Epidermal melanocyte (primary cell): ENCODE results near the gene GPC4.
"Not testable (repeated sequence)": the region's sequence is repeated elsewhere in the genome, so short reads cannot be mapped to it uniquely, and the experiment has no call there.

Experiments
- DNase-seq: peaks from one replicate; pipeline ENCODE4 v3.0.0; 2011; ENCODE audit warnings: low spot score; ENCODE audit not compliant: insufficient read length

GPC4 gene

DNA sequence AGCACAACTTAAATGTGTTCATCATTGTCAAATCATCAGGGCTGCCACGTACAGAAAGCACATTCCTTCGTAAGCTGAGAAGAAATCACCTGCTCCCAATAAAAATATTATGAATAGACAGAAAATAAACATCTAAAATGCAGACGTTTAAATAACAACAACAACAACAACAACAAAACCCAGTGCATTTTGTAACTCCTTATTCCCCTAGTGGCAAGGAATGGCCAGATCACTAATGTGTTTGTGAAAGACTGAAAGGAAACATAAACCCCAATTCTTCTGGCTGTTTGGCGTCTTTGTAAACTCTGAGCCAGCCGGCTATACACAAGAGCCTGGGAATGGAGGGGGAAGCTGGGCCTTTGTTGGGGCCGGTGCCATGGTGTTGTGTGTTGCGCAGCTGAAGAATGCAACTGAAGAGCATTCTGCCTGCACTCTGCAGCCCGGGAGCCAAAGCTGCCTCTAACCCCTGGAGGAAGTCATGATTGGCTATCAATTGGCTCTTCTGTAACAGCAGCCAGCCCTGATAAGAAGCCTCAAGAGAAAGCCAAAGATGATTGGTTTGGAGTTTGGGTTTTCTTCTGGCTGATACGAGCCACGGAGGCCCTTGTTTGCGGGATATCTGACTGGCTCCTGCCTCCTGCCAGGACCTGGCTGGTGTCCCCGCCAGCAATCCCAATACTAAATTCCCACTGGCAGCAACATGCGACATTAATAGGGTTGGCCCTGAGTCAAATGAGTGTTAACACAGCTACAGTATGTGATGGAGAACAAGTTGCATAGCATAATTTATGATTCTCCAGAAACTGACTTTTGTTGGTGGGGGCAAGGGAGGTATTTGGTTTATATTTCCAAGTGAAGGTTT lies 107.4 kb downstream of the GPC4 start:
- no peak for DNase-seq

DNA sequence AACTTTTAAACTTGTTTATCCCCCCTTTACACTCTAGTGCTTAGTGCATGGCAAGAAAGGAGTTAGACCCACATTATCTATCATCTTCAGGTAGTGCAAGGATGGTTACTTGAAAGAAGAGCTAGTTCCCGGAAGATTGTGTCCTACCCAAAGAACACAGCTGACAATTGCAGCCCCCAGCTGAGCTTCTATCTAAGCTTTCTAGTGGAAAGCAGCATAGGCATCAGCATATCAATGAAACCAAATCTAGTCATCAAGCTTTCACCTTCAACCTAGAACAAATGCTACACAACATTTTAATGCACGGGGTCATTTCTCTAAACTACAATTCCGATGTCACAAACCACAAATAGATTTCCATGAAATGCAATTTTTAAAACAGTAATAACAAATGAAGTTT lies 108.2 kb downstream of the GPC4 start:
- DNase-seq: no peak

DNA sequence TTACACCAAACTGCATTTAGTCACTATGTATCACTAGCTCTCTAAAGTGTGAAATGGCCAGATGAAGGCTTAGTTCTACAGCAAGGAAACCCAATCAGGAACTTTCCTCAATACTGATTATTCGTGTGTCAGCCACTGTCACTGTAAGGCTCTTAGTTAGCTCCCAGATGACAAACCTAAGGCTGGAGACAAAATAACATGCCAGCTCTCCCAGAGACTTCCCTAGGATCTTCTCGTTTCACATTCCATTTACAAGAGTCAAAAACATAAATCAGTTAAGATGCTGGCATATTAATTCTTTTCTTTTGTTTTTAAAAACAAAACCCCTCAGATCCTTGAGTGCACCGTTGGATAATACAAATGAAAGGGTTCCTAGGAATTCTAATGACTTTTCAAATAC lies 109.0 kb downstream of the GPC4 start:
- DNase-seq: no peak

DNA sequence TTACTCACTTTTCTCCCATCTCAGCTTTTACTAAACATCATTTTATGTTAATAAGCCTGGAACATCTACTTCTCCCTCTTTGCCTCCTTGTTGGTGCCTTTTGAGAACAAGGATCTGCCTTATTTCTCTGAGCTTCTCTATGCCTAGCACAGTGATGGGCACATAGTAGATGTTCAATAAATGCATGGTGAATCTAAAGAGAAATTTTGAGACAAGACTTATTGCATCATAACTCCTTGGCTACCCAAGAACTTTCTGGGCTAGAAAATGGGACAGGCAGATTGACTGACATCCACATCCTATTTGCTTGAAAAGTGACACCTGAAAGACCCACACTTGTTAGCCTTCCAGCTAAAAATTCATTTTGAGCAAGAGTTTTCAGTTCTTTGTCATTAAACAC lies 109.9 kb downstream of the GPC4 start:
- no peak for DNase-seq

DNA sequence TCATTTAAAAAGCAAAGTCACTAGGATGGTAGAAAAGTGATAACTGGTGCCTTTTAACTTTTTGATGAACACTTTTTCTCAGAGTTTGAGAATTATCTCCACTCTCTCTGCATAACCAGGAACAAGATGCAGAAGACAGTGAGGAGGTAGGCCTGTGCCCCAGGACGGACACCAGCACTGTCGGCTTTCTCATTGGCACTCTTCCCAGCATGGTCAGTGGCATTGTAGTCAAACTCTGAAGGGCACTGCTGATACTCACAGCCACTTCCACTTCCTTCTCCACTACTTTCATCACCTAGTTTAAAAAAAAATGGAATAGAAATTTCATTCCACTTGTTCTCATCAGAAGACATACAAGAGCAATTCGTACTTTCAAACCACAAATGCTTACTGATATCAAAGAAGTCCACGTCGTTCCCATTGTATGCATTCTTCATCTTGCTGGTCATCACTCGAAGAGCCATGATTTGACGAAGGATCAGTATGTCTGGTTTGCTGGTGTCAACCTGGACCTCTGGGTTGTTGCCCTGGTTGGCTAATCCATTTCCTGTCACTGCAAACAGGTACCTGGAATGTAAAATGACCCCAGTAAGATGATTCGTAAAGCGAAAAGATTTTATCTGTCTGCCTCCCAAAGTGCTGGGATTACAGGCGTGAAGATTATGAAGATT lies 112.4 kb downstream of the GPC4 start:
- no peak for DNase-seq

DNA sequence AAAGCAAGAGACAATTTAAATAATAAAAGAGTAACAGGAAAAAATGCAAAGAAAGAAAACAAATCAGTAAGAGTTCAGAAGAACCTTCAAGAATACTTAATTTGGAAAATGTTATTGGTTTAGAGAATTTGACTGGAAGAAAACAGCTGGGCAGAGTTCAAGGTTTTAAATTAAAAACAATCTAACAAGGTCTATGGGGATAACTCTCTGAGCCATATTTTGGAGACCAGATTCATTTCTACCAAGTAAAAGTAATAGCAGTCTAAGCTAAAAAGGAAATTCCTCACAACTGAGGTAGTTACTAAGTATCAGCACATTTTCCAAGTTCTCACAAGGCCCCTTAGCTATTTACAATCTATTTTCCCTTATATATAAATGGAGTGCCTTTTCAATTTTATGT lies 114.7 kb downstream of the GPC4 start:
- DNase-seq: no peak

DNA sequence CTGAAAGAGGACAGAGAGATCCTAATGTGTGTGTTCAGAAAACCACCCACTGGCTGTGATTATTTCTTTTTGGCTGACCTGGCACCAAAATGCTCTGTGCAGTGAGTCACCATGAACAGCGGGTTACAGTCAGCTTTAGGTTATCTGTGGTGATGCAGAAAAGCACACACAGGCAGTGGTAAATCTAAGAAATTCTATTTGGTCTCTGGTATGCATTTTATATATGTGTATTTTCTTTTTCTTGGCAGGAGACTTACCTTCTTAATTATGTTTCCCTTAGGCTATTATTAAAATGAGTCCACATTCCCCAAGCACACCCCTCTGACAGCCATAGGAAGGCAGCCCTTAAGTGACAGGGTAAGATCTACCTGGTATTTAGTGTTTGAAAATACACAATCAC lies 118.0 kb downstream of the GPC4 start:
- no peak for DNase-seq

DNA sequence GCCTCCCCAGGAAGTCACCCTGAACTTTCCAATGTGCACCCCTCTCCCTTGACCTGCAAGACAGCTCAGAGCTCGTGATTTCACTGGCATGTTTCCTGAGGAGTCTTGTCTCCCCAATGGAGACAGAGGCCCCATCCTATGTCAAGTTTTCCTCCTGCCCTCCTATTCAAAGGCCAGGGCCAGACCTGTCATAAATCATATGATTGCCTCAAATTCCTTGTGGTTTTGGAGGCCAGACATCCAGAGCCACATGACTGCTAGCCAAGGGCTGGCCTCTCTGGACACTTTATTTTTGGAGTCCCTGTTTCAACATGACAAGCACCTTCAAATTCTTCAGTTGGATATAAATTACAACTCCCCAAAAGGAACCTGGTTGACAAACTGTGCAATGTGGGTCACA lies 121.2 kb downstream of the GPC4 start:
- DNase-seq: no peak

DNA sequence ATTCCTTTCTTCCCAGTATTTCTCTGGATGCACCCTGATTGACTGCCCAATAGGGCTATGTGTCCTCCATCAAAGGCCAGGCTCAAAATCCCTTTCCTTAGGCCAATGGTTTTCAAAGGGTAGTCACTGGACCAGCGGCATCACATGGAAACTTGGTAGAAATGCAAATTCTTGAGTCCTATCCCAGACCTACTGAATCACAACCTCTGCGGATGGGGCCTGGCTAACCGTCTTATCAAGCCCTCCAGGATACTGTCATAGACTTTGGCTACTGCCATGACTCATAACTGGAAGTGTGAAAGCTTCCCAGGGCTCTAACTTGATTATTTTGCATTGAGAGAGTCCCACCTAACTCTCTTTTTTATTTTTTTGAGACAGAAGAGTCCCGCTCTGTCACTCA lies 125.2 kb downstream of the GPC4 start:
- no peak for DNase-seq

DNA sequence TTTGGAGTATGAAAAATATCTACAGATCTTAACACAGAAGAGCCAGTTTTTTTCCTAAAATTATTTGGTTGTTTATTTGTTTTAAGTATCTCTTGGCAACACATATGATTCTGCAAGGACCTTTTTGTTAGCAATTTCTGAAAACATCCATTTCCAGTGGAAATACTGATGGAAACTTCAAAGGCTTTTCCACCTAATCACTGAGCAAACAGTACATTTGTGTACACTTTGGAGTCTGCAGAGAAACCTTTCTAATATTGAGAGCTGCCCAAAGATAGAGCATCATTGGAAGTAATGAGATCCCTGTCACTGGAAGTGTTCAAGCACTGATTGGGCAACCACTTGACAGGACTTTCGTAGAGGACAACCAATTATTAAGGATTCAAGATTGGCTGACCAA lies 127.4 kb downstream of the GPC4 start:
- no peak for DNase-seq

DNA sequence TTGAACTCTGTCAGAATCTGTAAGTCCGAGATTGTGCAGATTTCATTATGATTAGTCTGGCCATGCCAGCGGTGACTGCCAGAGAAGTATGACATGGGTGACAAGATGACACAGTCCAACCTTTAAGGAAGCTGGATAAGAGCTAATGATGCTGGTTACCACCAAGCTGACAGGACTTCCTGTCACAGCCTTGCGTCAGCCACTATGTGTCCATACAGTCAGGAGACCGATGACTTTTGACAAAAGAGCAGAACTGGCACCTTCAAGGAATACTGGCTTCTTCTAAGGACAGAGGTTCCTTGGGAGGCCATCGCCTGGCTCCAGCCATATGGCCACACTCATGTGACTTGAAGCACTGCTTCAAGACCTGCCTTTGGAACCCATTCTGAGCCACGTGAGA lies 129.9 kb downstream of the GPC4 start:
- DNase-seq: no peak

DNA sequence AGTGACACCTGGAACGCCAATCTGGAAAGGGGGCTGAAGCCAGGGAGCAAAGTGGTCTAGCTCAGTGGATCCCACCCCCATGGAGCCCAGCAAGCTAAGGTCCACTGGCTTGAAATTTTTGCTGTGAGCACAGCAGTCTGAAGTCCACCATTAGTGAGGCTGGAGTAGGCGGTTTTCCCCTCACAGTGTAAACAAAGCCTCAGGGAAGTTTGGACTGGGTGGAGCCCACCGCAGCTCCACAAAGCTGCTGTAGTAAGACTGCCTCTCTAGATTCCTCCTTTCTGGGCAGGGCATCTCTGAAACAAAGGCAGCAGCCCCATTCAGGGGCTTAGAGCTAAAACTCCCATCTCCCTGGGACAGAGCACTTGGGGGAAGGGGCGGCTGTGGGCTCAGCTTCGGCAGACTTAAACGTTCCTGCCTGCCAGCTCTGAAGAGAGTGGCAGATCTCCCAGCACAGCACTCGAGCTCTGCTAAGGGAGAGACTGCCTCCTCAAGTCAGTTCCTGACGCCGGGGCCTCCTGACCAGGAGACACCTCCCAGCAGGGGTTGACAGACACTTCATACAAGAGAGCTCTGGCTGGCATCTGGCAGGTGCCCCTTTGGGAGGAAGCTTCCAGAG lies 136.1 kb downstream of the GPC4 start:
- DNase-seq: not testable (repeated sequence)

DNA sequence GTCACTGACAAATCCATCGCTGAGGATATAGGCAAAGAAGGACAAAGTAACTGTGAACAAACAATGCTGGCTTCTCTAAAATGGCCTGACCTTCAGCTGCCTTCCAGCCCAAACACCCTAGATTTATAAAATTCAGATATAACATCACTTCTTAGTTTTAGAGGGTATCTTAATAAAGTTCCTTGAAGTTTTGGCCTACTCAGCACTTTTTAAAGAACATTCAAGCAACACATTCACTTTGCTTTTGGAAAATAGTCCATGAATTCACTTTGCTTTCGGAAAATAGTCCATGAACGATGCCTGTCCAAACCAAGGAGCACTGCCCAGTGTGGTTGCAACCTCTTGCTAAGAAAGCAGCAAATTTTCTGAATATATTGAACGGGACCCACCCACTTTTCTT lies 142.1 kb downstream of the GPC4 start:
- no peak for DNase-seq

DNA sequence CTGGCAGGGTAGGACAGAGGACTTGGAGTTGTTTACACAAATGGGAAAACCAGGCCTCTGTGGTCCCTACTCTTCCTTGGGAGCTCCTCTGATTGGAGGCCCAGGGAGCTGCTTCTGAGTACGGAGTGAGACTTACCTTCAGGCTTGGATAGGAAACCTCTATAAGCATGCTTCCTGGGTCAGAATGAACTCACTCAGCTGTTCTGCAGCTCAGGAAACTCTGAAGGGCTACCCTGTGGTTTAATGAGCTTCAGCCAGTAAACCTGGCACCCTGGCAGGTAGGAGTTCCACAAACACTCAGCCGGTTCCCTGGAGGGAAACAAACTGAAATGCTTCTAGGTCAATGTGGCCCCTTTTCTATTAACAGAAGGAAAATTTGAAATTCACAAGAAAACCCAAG lies 146.1 kb downstream of the GPC4 start:
- no peak for DNase-seq

DNA sequence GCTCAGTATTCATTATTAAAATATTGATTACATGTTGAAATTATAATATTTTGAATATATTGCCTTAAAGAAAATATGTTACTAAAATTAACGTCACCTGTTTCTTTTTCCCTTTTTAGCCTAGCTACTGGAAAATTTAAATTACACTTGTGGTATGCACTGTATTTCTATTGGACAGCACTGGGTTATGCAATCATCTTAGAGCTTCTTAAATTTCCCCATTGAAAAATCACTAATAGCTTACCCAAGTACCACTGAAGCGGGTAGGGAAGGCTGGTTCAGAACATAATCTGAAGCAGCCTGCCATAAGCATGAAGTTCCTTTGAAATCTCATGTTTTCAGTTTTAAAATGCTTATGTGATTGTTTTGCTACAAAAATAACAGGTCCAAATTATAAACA lies 147.7 kb downstream of the GPC4 start:
- no peak for DNase-seq

DNA sequence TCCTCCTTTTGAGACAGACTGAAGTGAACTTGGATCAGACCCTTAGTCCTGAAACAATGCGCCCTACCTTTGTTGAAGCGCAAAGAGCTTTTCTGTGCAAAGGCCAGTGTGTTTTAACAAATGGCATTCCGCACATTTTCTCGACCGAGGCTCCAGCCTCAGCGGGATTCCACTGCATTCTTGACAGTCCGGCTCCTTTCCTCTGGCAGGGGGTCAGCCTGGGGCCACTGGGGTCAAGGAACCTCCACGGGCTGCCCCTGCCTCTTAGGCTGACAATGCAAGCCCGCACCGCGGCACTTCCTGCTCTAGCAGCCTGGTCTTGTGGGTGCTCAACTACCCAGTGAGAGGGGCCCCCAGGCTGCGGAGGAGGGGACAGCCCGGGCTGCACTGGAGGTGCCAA lies 150.0 kb downstream of the GPC4 start:
- DNase-seq: no peak

DNA sequence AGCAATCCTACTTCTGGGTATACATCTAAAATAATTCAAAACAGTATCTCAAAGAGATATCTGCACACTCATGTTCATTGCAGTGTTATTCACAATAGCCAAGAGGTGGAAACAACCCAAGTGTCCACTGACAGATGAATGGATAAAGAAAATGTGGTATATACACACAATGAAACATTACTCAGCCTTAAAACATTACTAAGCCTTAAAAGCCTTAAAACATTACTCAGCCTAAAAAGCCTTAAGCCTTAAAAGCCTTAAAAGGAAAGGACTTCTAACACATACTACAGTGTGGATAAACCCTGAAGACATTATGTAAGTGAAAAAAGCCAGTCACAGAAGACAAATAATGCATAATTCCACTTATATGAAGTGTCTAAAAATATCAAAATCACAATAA lies 156.8 kb downstream of the GPC4 start:
- DNase-seq: no peak

DNA sequence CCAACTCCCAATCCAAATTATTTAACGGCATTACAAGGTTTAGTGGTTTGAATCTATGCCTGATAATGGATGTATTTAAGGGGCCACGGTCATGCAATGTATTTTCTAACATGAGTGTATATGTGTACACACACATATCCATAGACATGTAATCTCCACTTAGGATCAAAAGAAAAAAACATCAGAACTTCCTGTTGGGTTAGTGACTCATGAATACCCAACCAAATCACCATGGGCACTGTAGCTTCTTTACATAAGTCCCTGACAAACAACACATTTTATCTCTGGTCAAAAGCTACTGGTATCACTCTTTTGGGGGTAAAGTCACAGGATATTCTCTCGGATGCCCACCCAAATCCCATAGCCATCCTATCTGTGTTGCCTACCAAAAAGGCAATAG lies 160.6 kb downstream of the GPC4 start:
- DNase-seq: no peak

DNA sequence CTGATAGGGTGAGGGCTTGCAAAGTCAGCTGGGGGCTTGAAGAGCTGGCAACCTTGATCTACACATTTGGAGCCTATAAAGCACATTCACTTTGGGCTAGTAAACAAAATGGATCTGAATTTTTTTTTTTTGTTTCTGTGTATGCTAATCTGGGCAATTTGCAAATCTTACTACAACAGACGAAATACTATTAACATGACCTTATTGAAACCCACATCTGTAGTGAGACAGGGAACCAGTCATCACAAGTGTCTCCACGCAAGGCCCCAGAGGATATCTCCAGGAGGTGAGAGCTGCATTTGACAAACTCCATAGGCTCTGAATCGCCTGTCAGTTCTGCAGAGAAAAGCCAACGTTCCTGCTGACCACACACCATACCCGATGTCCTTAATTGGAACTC lies 164.1 kb downstream of the GPC4 start:
- DNase-seq: no peak

DNA sequence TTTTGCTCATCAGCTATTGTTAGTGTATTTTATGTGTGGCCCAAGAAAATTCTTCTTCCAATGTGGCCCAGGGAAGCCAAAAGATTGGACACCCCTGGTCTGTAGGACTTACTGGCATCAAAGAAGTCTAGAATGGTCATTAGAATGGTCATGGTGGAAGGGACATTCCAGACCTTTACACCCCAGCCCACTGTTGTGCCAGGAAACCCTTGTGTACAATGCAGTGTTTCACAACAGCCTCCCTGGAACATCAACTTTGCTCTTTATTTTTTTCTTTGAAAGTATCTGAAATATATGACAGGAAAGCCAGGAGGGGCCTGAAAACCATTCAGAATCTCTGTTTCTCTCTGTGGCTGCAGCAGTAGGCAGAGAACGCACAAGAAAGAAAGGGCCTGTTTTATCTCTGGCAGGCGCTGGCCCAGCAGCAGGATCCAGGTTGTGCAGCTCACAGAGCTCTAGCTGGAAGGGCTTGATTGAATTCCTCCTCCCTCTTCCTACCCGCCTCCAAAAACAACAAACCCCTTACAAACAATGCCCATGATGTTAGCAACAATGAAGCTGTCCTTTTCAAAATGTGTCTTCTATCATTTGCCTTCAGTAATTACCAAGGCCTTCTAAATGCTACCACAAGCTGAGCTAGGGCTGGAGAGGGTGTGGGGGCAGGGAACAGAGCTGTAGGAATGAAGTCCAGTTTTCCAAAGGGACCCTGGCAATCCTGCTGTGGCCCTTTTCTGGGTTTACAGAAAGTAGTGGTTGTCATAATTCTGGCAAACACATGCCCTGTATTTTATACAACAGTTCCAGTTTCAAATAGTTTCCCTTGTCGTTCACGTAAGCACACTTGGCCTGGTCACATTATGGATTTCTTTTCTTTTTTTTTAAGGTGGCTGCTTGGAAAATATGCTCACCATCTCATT lies 164.8 kb downstream of the GPC4 start:
- no peak for DNase-seq
